ENCODE results near the gene KRT25.
"Not testable (repeated sequence)": the region's sequence is repeated elsewhere in the genome, so short reads cannot be mapped to it uniquely, and the experiment has no call there.

KRT25 gene

GRCh38 chr17:40751065-40751464 lies 4.1 kb downstream of the KRT25 start:
- DNase-seq = no peak

- DNase-seq = no peak
Observed at GRCh38 chr17:40750391-40750790, 4.7 kb downstream of the KRT25 start.

DNA sequence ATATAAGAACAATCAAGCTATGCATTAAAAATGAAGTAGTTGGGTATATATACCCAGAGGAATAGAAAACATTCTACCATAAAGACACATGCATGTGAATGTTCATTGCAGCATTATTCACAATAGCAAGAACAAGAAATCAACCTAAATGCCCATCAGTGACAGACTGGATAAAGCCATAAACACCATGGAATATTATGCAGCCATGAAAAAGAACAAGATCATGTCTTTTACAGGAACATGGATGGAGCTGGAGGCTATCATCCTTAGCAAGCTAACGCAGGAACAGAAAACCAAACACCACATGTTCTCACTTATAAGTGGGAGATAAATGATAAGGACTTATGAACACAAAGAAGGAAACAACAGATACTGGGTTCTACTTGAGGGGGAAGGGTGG lies 6.5 kb downstream of the KRT25 start:
- not testable (repeated sequence) for DNase-seq

DNA sequence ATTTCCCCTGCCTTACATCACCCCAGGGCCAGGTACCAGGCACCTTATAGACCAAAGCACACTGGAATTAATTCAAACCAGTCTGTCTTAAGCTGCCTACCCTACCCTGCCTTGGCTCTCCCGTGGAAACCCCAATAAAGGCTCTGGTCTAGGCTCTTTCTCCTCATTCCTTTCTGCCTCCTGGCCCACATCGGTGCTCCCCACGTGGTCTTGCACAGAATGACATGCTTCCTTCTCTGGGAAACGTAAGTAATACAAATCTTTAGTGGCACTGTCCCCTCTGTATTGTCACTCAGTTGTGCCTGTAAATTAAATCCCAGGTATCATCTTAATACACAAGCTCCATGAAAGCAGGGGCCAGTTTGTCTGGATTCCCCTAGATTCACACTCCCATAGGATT lies 16.6 kb downstream of the KRT25 start:
- DNase-seq = no peak

DNA sequence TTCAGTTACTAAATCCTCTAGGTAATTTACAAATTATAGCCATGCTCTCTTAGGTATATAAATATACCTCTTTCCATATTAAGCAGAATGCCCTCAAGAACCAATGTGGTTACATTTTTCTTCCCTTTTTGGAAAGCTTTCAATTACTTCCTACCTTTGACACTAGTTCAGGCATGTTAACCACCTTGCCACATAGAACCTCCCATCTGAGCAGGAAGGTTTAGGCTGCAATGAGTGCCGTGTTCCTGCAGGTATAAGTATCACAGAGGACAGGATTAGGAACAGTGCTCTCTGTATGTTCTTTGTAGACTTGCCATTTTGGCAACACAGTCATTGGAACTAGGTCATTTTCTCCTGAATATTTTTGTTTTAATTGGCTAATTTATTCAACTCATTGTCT lies 20.1 kb downstream of the KRT25 start:
- DNase-seq = no peak

DNA sequence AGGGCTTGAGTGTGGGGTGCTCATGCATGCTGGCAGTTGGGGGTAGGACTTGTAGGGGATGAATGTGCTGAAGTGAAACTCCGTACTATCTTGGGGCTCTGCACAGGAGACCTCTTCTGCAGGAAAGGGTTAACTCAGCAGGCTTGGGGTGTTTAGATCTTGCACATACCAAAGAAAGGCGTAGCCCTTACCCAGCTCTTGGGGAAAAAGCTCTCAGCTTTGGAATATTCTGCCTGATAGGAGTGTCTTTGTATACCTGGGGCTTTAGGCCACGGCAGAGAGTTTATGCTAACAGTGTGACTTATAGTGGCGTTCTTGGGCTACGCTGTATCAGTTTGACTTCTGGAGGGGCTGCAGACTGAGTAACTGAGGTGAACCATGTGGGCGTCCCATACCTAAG lies 21.1 kb downstream of the KRT25 start:
- no peak for DNase-seq

DNA sequence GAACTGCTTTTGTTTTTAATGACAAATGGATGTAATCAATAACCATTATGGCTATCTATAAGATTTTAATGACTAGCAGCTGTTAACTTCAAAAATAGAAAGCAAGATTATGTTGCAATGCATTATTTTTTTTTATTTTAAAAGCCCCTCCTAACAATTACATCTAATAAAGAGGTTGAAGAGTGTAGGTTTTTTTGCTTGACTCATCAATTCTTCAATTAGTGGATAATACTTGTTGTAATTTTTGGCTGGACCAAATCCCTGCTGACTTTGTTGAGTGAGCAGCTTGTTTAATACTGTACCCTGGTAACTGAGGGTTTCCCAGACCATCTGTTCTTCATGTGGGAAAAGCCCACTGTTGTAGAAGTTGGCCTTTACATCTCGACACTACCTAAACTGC lies 24.2 kb downstream of the KRT25 start:
- DNase-seq = no peak

- DNase-seq = no peak
Observed at GRCh38 chr17:40727447-40728231, 27.5 kb downstream of the KRT25 start.

- no peak for DNase-seq
Observed at GRCh38 chr17:40726919-40727318, 28.2 kb downstream of the KRT25 start.

DNA sequence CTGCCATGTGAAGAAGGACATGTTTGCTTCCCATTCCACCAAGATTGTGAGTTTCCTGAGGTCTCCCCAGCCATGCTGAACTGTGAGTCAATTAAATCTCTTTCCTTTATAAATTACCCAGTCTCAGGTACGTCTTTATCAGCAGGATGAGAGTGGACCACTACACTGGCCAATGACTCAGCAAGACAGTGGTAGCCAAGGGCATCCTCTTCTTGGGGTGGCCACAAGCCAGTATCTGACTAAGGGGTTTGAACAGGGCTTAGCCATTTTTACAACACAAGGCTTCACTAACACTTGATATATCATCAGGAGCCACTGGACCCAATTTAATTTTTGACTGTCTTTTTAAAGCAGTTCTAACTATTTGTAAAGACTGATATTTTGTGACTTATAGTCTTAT lies 30.5 kb downstream of the KRT25 start:
- no peak for DNase-seq

DNA sequence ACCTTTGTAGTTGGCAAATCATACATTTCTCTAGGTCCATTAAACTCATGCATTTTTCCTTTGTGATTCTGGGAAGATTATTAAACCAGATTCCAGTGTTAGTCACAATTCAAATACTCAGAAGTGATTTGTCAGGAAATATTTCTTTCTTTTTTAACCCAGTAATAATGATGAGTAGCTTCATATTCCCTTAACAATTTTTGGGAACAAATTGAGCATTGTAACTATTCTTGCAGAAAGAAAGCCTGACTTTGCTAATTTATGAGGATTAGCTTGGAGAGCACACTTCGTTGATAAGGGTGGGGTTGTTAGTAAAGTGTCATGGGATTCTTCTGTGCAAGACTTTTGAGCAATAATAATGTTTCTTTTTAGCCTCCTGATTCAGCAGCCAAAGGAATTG lies 32.9 kb downstream of the KRT25 start:
- DNase-seq = no peak

DNA sequence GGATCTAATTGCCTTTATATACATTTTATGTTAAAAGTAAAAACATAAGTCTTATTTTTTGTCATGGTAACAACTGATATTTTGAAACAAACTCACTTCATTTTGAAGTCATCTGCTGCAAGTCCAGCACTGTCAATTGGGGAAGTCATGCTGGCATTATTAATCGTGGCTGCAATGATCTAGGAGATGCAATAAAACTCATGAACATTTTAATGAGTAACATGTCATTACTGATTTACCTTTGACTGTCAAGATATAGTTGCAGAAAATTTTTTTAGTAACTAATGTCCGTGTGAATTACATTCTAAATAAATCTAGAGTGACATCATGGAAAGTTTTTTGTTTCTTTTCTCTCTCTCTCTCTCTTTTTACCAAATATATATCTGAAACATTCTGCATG lies 34.2 kb downstream of the KRT25 start:
- no peak for DNase-seq

GRCh38 chr17:40718930-40719329 lies 36.2 kb downstream of the KRT25 start:
- no peak for DNase-seq

GRCh38 chr17:40717776-40718175 lies 37.4 kb downstream of the KRT25 start:
- no peak for DNase-seq

GRCh38 chr17:40714473-40714872 lies 40.7 kb downstream of the KRT25 start:
- no peak for DNase-seq

DNA sequence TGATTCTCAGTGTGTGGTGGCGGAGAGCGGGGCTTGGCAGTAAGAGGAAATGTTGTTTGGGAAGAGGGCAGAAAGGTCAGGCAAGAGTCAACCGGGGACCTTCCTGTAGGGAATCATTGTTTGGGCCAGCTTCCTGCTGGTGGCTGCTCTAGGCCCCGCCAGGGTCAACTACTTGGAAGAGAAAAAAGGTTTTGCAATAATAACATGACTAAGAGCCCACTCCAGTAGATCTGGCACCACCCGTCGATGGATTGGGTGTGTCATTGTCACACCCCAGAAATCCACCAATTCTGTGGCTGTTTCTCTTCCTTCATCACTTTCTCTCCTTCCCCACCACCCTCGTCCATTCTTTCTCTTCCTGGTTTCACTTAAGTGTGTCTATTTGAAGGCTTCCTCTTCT lies 47.4 kb downstream of the KRT25 start:
- no peak for DNase-seq

GRCh38 chr17:40705584-40705983 lies 49.5 kb downstream of the KRT25 start:
- no peak for DNase-seq

- DNase-seq = no peak
Observed at GRCh38 chr17:40703652-40704051, 51.5 kb downstream of the KRT25 start, which contains the start of gene KRT24. Gene KRT24, minus strand, starts transcription at chr17:40703752. Its CDS starts 59 bp downstream, at chr17:40703693.

- DNase-seq = no peak
Observed at GRCh38 chr17:40702271-40702670, 52.9 kb downstream of the KRT25 start.

DNA sequence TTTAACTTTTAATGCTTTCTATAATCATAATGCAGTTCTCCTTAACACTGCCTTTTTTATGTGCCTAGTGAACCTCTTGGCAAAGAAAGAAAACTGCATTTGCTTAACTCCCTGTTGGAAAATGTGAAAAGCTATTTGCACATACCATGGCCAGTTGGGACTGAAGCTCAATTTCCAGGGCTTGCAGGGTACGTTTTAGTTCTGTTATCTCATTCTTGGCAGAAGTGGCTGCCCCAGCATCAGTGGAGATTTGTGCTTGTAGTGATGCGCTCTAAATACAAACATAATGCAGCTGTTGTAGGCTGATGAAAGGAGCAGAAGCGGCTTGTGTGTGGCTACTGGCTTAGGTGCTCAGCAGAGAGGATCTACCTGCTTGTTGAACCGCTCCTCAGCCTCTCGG lies 55.3 kb downstream of the KRT25 start:
- DNase-seq = no peak

- no peak for DNase-seq
Observed at GRCh38 chr17:40699371-40699770, 55.8 kb downstream of the KRT25 start.

Measured in stimulated activated naive CD4-positive, alpha-beta T cell treated with Interleukin-2 at 50 U/mL for 16 hours (primary cell).